ENCODE results near the gene F2RL2.
"Not testable (repeated sequence)": the region's sequence is repeated elsewhere in the genome, so short reads cannot be mapped to it uniquely, and the experiment has no call there.

F2RL2 gene

DNA sequence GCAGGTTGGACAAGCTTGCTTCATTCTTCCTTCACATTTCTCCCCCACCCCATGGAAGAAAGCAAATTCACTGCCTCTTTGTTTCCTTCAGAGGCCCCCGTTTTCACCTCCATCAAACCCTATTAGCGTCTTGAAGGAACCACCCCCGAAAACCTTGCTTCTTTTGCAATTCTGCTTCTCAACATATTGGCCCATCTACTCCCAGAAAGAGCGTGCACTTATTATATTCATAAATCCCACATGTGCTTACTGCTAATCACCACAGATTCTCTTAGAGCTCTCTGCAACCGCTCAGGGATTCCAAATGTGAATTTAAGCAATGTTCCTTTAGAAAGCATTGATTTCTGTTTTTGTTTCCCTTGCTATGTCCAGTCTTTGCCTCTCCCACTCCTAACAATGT, 1.1 kb downstream of the F2RL2 start:
- in situ Hi-C loops (cut with HindIII; ENCODE audit: low sequenced_read_pairs) = no loop called here

DNA sequence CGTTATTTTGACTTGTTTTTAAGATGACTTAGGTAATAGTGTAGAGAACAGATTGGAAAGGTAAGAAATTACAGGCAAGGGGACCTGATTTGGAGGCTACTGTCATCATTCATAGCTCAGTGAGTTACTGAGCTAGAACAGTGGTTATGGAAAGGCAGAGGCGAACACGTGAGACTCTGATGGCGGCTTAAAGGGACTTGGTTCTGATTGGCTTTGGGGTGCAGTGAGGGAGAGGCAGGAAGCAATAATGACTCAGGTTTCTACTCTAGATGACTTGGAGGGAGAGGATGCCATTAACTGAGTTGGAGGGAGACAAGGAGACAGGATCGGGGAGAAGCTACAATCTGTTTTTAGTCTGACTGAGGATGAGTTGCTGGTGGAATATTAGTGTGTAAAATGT, 3.0 kb downstream of the F2RL2 start:
- in situ Hi-C loops (cut with HindIII; ENCODE audit: low sequenced_read_pairs) = no loop called here

DNA sequence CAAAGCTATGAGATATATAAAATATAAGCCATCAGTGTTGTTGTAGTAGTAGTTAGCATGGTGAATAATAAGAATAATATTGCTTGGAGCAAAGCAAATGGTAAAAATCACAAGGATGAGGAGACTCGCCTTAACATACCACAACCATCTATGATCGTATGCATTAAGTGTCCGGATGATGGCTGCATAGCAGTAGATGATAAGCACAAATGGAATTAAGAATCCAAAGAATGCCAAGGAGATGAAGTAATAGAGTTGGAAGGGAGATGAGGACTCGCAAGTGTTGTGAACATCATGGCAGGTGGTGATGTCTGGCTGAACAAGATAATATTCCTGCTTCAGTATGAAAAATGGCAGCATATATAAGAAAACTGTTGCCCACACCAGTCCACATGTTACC, 5.5 kb downstream of the F2RL2 start:
- in situ Hi-C loops (cut with HindIII; ENCODE audit: low sequenced_read_pairs) = no loop called here

DNA sequence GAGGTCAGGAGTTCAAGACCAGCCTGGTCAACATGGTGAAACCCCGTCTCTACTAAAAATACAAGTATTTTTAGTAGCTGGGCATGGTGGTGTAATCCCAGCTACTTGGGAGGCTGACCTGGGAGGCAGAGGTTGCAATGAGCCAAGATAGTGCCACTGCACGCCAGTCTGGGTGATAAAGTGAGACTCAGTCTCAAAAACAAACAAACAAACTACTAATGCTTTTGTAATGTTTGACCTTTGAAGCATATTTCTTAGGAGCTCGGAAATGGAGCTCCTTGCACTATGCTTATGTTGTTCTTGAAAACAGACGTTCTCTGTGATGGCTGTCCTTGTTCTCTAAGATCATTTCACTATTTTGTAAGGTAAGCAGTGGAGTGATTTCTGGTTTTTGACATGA, 6.0 kb downstream of the F2RL2 start:
- in situ Hi-C loops (cut with HindIII; ENCODE audit: low sequenced_read_pairs) = no loop called here

DNA sequence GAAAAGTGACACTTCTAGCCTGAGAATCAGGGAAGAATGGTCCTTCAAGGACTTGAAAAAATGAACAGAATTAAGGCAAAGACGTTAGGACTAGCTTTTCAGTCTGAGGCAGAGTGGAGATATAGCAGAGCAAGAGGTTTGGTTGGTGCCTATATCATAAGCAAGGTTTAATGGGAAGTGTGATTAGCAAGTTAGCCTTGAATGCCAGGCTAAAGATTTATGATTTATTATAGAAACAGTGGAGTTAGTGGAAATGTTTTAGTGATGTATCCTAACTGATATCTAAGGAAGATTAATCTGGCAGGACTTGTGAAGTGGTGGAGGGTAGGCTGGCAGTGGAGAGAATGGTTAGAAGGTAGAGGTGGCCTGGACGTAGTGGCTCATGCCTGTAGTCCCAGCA, 7.0 kb downstream of the F2RL2 start:
- in situ Hi-C loops (cut with HindIII; ENCODE audit: low sequenced_read_pairs) = no loop called here

DNA sequence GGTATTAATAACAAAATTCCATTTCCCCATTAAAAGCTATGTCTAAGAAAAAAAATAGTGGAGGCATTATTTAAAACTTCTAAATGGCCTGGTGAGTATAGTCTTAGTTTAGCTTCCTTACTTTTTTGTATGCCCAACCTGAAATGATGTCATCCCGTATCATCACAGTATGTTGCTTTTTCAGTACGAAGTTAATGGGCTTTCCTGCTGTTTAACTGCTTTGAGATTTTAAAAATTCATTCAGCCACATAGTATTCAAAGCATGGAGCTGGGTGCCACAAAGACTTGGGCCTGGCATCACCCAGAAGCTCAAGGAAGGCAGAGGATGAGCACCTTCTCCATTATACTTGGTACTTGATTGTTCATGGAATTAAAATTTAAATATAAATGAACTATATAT, 7.4 kb downstream of the F2RL2 start:
- in situ Hi-C loops (cut with HindIII; ENCODE audit: low sequenced_read_pairs) = no loop called here

DNA sequence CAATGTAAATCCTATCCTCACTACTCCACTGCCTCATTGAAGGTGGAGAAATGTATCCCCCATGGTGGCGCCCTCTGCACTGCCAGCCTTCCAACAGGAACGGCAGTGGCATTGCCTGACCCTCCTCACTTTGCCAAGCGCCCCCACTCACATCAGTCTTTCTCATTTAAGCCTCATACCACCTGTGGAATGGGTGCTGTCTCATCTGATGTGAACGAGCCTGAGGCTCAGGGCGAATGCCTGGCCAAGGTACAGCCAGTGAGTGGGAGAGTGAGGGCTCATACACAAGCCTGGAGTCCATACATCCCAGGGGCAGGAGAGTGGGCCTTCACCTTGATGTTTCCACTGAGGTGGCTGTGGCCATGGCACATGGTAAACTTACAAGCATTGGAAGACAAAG, 10.3 kb downstream of the F2RL2 start:
- in situ Hi-C loops (cut with HindIII; ENCODE audit: low sequenced_read_pairs) = no loop called here

DNA sequence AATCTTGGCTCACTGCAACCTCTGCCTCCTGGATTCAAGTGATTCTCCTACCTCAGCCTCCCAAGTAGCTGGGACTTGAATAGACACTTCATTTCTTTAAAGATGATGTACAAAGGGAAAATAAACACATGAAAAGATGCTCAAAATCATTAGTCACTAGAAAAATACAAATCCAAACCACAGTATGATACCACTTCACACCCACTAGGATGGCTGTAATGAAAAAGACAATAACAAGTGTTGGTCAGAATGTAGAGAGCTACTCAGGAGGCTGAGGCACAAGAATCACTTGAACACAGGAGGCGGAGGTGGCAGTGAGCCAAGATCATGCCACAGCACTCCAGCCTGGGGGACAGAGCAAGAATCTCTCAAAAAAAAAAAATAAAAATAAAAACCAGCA, 13.0 kb downstream of the F2RL2 start:
- in situ Hi-C loops (cut with HindIII; ENCODE audit: low sequenced_read_pairs) = no loop called here

DNA sequence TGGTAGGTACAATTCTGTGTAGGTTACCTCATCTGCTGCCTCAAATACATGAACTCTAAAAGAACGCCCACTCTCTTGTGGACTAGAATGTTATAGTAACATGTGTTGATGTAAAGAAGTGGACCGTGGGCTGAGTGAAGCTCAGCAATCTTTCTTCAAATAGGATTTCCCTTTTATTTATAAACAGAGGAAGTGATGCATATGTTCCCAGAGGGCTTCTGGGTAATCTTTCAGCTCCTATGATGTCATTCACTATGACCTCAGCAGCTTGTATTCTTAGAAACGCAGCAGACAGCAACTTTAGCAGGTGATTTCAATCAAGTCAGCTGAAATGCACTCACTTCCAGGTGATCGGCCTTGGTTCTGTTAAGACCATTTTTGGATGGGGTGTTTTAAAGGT, 14.4 kb downstream of the F2RL2 start:
- in situ Hi-C loops (cut with HindIII; ENCODE audit: low sequenced_read_pairs) = no loop called here

DNA sequence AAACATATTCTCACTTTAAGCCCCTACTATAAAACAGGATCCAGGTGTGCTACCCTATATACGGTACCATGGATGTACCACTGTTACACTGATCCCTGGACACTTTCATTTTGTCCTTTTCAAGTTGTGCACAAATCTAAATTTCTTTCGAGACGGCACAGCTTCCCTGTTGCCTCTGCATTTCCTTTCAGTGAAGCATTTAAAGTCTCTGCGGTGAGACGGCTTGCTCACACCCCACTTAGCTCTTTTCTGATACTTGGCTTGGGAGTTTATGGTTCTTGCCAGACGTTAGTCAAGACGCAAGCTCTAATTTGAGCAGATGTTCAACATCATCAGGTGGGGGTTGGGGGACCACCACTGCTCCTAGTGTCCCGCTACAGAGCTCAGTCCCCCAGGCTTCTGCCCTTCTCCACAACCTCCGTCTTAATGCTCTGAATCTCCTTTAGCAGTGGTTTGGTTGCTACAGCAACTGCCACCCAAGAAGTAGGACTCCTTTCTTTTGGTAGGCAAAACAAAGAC, 15.8 kb downstream of the F2RL2 start:
- in situ Hi-C loops (cut with HindIII; ENCODE audit: low sequenced_read_pairs) = no loop called here

DNA sequence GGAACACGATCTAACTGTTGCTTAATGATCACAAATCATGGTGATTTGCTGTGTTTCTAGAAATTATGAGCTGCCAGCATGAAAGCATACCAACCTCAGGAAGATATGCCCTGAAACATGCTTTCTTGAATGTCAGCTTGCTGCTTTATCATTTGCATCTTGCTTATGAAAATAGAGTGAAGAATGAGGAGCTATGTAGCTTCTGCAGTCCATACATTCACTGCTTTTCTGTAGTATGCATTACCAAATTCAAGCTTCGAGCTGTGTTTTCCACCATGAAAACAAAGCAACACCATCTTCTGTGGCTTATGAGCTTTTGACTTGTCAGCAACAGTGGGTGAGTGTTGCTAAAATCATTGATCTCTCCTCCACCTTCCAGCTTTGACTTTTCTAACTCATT, 16.5 kb downstream of the F2RL2 start:
- in situ Hi-C loops (cut with HindIII; ENCODE audit: low sequenced_read_pairs) = no loop called here

DNA sequence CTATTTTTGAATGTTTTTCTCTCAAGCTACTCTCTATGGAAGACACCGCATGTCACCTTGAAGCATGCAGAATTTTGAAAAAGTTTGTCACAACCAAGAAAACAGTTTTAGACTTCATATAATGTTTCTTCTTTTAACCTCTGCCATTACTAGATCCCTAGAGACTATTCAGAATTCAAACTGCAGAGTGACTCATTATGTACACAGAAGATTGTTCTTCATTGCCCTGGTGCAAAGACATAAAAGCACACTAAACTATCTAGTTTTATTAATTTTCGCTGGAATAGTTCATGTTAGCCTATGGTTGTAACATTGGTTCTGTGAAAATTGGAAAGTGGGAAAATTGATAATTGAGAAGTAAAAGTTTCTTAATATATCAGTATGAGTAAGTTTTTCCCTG, 18.4 kb downstream of the F2RL2 start:
- in situ Hi-C loops (cut with HindIII; ENCODE audit: low sequenced_read_pairs) = no loop called here

DNA sequence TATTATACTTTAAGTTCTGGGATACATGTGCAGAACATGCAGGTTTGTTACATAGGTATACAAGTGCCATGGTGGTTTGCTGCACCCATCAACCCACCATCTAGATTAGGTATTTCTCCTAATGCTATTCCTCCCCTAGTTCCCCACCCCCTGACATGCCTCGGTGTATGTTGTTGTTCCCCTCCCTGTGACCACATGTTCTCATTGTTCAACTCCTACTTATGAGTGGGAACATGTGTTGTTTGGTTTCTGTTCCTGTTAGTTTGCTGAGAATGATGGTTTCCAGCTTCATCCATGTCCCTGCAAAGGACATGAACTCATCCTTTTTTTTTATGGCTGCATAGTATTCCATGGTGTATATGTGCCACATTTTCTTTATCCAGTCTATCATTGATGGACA, 19.2 kb downstream of the F2RL2 start:
- in situ Hi-C loops (cut with HindIII; ENCODE audit: low sequenced_read_pairs) = not testable (repeated sequence)

DNA sequence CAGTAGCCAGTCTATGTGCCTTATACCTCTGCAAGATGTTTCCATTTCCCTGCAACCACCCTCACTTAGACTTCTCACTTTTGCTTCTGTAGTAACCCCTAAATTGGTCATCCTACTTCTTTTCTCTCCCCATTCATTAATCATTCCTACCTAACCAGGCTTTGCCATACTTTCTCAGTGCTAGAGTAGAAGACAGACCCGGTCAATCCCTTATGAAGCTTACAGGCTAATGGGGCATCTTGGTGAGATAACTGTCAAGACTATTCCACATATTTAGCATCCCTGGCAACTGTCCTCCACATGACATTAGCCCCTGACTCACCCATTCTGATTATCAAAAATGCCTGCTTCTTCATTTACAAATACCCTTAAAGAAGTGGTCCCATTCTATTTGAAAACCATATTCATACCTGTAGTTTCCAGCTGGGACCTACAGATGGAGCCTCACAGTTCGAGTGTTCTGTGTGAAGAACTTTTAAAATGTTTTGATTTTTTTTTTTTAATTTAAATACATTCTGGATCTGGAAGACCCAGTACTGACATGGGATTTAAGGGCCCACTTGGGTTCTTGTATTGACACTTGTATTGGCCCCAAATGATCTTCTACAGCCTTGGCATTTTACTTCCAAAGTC, 21.0 kb downstream of the F2RL2 start:
- in situ Hi-C loops (cut with HindIII; ENCODE audit: low sequenced_read_pairs) = no loop called here

DNA sequence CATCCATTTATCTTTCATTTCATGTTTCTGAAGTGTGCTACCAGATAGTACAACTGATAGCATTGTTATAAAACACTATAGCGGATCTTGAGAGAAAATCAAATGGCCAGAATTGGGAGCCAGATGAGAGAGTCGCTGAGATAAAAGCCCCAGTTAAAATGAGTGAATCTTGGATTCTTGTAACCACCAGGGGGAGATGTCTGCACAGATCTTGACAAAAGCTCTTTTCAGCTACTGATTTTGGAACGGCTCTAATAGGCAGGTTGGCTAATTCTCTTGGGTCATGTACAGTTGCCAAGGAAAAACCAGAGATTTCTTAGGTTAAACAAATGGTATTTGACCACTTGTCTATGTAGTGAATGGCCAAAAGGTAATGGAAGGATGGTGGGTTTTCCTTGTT, 21.7 kb downstream of the F2RL2 start:
- in situ Hi-C loops (cut with HindIII; ENCODE audit: low sequenced_read_pairs) = no loop called here

DNA sequence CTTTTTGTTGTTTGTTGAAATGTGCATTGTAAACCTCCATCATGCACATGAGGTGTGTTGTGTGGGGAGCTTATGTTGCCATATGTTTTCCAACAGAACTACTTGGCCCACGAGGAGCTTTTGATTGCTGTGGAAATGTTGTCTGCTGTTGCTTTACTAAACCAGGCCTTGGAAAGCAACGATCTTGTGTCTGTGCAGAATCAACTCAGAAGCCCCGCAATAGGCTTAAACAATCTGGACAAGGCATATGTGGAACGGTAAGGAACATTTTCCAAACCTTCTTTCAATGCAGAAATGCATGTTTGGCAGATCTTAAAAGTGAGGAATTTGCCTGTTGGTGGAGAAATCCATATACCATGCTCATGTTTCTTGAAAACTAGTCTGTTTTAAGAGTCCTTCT, 22.5 kb downstream of the F2RL2 start:
- in situ Hi-C loops (cut with HindIII; ENCODE audit: low sequenced_read_pairs) = no loop called here

DNA sequence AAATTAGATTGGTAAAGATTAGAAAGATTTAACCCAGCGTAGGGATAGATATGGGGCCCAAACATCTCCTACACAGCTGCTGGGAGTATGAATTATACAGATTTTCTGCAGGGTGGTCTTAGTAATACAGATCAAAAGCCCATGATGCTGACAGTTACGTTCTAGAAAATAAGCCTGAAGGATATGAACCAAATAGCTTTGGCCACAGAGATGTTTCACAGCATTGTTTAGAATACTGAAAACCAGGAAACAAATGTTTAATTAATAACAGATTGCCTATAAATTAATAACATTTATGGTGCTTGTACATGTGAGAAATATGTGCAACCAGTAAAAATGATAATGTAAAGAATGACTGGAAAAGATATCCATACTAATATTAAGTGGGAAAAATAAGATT, 24.7 kb downstream of the F2RL2 start:
- in situ Hi-C loops (cut with HindIII; ENCODE audit: low sequenced_read_pairs) = no loop called here

DNA sequence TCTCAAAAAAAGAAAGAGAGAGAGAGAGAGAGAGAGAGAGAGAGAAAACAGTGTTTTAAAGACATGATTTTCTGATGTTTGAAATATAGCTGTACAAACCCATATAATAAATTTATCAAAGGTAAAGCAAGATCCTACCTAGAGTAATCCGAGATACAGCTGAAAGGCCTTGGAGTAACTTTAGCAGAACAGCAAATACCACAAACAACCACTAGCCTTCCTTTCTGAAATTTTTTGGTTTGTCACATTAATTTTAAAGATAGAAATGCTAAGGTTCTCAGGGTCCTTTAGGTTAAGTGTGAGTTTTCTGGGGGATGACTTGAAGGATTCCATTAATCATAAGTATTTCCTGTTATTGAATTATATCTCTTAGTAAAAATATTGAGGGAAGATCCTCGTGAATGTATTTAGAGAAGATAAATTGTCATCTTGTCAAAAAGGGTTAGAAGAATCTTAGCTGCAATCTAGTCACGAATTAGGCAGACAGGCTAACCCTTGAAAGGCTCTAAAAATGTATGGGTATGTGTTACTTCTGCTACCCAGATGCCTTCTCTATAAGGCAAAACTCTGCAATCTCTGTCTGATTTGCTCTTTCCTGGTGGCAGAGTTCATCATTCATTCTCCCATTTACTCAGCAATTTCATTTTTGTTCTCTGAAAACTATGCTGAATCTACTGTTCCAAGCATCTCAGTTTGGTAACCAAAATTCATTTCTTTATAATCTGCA, 27.3 kb downstream of the F2RL2 start:
- in situ Hi-C loops (cut with HindIII; ENCODE audit: low sequenced_read_pairs) = no loop called here

DNA sequence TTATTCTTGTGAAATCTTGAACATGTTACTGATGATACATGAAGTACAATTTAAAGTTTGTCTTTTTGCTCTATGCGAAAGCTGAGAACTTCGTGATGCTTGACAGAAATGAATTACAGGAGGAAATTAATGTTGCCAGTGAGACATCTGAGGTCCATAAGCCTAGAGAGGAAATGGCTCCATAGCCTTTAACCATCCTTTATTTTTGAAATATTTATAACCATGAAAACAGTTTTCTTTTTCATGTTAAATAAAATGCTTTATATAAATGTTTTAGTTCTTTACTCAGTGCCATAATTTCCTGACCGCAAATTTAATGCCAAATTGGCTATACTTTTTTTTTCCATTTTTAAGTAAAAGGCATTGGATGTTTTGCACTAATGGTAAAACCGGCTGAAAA, 29.1 kb downstream of the F2RL2 start:
- in situ Hi-C loops (cut with HindIII; ENCODE audit: low sequenced_read_pairs) = no loop called here

DNA sequence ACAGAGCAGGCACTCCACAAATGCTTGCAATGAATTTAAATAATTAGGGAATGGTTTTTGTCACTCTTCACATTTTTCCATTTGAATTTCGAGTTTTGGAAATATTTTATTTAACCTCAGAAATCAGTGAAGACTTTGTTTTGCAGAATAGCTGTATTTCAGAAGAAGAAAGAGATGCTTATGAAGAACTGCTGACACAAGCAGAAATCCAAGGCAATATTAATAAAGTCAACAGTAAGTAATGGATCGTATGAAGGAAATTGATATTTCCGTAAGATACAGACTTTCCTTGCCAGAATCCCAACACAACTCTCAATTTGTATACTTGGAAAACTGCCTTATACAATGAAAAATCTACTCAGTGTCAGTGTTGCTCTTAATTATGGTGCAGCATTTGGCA, 30.5 kb downstream of the F2RL2 start:
- in situ Hi-C loops (cut with HindIII; ENCODE audit: low sequenced_read_pairs) = no loop called here

DNA sequence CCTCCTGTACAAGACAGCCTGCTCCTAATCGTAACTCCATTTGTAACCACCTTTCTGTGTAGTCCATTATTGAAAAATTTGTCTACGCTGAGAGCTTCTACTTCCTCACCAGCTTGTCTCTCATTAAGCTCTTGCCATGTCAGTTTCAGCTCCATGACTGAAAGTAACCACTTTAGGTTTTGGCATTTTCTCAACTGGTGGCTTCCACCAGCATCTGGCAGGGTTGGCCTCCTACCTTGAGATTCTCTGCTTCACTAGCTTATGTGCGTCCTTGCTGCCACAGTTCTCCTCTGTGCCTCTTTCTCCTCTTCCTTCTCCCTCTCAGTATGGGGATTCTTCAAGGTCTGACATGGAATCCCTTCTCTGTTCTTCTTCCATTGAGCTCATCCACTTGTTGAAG, 31.8 kb downstream of the F2RL2 start:
- in situ Hi-C loops (cut with HindIII; ENCODE audit: low sequenced_read_pairs) = no loop called here

DNA sequence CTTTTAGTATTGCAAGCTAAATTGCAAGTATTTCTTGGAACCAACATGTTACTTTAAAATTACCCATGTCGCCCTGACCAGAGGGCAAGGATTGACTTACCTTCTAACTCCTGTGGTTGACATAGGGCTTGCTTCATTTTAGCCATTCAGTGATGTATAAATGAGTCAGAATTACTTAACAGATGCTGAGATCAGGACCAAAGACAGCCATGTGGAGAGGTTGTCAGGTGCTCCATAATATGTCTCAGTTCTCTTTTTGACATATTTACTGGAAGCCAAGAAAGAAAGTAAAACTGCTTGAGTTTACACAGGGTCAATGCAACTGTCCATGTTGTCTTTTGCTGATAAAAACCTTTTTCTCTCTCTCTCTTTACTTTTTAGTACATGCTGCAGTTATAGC, 33.2 kb downstream of the F2RL2 start:
- in situ Hi-C loops (cut with HindIII; ENCODE audit: low sequenced_read_pairs) = no loop called here

DNA sequence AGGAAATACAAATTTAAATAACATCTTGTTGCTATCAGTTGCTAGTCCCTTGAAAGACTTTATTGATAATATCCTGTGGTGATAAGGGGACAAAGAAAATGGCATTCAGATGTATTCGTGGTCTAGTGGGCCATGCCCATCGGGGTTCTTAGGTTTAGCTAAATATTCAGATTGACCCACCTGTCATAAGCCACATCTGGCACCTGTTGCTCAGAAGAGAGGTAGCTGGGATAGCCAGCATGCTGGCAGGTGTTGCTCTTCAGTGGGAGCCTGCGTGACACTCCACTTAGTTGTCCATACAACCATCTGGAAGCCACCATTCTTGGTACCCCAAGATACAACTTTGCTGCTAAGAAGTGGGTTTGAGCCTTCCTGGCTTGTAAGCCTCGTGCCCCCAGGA, 36.7 kb downstream of the F2RL2 start:
- in situ Hi-C loops (cut with HindIII; ENCODE audit: low sequenced_read_pairs) = no loop called here
